GM12892 (cell line): ENCODE results near the gene CARD9.

ENCODE experiments used
- POLR2A ChIP-seq: IDR thresholded peaks from 2 replicates; pipeline ENCODE4 v1.6.1; 2011; ENCODE audit warnings: low read depth, low read length, control low read depth
- TAF1 ChIP-seq: IDR thresholded peaks from 2 replicates; pipeline ENCODE4 v1.6.1; 2011; ENCODE audit warnings: low read depth, mild to moderate bottlenecking, control low read depth, low read length, borderline replicate concordance

- TF ChIP-seq POLR2A (peak; percentile 94), TAF1 (peak; percentile 94)
These were observed 37.2 kb upstream of the CARD9 start, which contains the start of the genes ENTR1 and PMPCA for GRCh38 chr9:136410500-136411287.
